GM12891 (cell line): ENCODE data around the gene MLH3.
A peak's percentile ranks its signal among the peaks of the same experiment; 100 is the strongest.

Experiments
- DNase-seq: peaks from one replicate; pipeline ENCODE4 v3.0.0; 2011; ENCODE audit warnings: low spot score; ENCODE audit not compliant: insufficient read length
- FAIRE-seq: peaks from 2 replicates; lab custom pipeline; 2011; peaks lifted over from hg19 to GRCh38; lab: Jason Lieb, UNC
- PAX5 ChIP-seq: IDR thresholded peaks from 2 replicates; pipeline ENCODE4 v1.6.1; 2011; ENCODE audit warnings: low read length, moderate library complexity, mild to moderate bottlenecking; ENCODE audit not compliant: insufficient read depth, severe bottlenecking
- POLR2A ChIP-seq: IDR thresholded peaks from 2 replicates; pipeline ENCODE4 v1.6.1; 2011; ENCODE audit warnings: low read depth, low read length, control low read depth
- POLR2AphosphoS5 ChIP-seq: IDR thresholded peaks from 2 replicates; pipeline ENCODE4 v1.6.1; 2011; ENCODE audit warnings: low read depth, low read length, control low read depth
- POU2F2 ChIP-seq: IDR thresholded peaks from 2 replicates; pipeline ENCODE4 v1.6.1; 2011; ENCODE audit warnings: low read depth, mild to moderate bottlenecking, control low read depth, low read length, moderate library complexity
- SPI1 ChIP-seq: IDR thresholded peaks from 2 replicates; pipeline ENCODE4 v1.6.1; 2011; ENCODE audit warnings: low read depth, low read length, control low read depth
- TAF1 ChIP-seq: IDR thresholded peaks from 2 replicates; pipeline ENCODE4 v1.6.1; 2011; ENCODE audit warnings: low read depth, low read length, control low read depth

Gene MLH3

DNA sequence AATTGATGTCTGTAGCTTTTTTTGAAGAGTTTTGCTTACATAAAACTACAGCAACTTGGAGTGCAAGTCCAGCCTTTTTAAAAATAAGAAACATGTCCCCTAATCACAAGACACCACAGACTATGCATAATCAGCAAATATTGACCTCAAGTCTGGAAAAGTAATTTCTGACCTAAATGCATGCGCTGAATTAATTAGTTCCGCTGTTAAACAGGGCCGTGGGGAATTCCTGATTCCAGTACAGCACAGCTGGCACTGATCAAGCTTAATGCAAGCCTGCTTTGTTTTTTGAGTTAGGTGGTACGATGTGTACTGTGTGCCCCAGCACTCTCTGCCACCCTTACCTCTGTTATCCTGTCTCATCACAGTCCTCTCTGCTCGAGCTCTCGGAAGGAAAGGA, 9.2 kb downstream of the MLH3 start:
- no peak for DNase-seq
- TF ChIP-seq SPI1, result no peak
- TF ChIP-seq POLR2AphosphoS5, result no peak
- no peak for TF ChIP-seq POU2F2
- TF ChIP-seq POLR2A, result no peak
- no peak for TF ChIP-seq TAF1
- no peak for TF ChIP-seq PAX5
- FAIRE-seq, result peak; percentile 5

DNA sequence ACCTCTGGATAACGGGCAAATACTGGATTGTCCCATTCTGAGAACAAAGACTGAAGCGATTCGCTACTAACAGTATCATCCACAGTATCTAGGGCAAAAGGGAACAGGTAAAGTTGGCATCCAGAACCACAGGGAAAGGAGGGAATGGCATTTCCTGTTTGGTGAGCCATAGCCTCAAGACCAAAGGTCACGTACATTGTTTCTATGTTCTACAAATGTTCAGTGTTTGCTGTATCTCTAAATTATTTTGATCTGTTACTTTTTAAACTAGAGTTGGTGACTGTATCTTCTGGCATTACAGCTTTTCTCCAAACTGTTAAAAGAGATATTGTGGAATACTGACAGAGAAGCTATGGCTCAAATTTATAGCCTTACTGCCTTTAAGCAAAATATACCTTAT, 9.7 kb downstream of the MLH3 start:
- TF ChIP-seq POLR2AphosphoS5, result no peak
- TF ChIP-seq PAX5, result no peak
- no peak for TF ChIP-seq POLR2A
- TF ChIP-seq SPI1, result no peak
- TF ChIP-seq TAF1, result no peak
- no peak for TF ChIP-seq POU2F2
- DNase-seq (no peak), FAIRE-seq (no peak)

DNA sequence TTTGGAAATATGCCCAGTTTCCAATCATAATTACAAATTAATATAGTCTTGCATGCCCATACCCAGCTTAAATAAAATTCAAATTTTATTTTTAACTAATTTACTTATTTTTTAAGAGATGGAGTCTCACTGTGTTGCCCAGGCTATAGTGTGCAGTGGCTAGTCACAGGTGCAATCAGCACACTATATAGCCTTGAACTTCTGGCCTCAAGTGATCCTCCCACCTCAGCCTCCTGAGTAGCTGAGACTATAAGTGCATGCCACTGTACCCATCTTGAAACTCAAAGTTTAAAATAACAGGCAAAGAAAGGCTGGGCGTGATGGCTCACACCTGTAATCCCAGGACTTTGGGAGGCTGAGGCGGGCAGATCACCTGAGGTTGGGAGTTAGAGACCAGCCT, 10.3 kb downstream of the MLH3 start:
- FAIRE-seq, result no peak
- TF ChIP-seq SPI1, result no peak
- no peak for TF ChIP-seq POLR2AphosphoS5
- TF ChIP-seq TAF1, result no peak
- TF ChIP-seq POU2F2, result no peak
- TF ChIP-seq PAX5, result no peak
- no peak for TF ChIP-seq POLR2A
- no peak for DNase-seq

DNA sequence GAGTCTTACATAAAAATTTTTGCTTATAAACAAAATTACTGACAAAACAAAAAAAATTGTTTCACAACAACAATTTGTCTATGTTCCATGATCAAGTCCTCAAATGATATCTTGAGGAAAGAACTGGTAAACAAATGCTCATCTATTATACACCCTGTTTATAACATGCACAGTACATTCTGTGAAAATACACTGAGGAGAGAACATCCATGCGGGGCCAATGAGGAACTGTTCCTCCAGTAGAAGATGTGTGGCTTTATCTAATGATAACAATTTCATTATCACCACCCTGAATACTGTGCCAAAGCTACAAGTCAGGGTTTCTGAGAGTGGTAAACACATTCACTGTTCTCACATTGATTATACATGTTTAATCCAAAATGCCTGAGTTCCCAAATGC, 10.8 kb downstream of the MLH3 start:
- no peak for FAIRE-seq
- no peak for DNase-seq
- TF ChIP-seq POLR2A, result no peak
- TF ChIP-seq POLR2AphosphoS5, result no peak
- no peak for TF ChIP-seq POU2F2
- TF ChIP-seq PAX5, result no peak
- TF ChIP-seq TAF1, result no peak
- TF ChIP-seq SPI1, result no peak

DNA sequence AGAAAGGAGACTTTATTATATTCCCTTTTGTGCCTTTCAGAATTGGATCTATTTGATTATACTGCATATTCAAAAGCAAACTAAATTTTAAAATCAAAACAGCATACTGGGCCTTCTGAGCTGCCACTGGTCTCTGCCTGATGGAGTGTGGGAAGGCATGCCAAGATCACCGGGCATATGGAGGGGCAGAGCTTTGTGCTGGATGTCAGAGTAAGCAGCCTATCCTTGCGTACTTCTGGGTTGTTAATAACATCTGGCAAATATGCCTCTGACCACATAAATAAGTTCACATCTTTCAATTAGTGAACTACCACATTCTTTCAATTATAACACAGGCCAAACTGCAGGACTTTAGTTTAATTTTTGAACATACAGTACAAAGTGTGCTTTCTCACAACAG, 18.3 kb downstream of the MLH3 start:
- TF ChIP-seq TAF1 (no peak), PAX5 (no peak), POLR2A (no peak), POU2F2 (no peak), SPI1 (no peak), POLR2AphosphoS5 (no peak)
- FAIRE-seq, result no peak
- no peak for DNase-seq

DNA sequence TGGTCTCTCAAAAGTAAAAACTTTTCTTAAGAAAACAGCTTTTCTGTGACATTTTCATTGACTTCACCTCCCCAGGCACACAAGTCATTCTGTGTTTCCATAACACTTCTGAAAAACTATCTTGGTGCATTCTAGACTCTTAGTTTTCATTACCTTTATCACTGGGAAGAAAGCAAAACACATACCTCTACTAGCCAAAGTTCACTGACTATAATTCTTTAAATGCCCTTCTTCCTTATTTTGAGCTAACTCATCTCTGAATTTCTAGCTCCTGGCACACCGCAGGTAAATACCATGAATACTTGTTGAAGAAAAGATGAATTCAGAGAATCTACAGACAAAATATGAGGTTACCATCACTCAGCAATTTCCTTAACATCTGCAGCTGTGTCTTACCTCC, 21.1 kb downstream of the MLH3 start:
- no peak for TF ChIP-seq POU2F2
- no peak for TF ChIP-seq TAF1
- no peak for TF ChIP-seq POLR2A
- TF ChIP-seq PAX5, result no peak
- no peak for TF ChIP-seq POLR2AphosphoS5
- no peak for TF ChIP-seq SPI1
- DNase-seq (no peak), FAIRE-seq (no peak)

DNA sequence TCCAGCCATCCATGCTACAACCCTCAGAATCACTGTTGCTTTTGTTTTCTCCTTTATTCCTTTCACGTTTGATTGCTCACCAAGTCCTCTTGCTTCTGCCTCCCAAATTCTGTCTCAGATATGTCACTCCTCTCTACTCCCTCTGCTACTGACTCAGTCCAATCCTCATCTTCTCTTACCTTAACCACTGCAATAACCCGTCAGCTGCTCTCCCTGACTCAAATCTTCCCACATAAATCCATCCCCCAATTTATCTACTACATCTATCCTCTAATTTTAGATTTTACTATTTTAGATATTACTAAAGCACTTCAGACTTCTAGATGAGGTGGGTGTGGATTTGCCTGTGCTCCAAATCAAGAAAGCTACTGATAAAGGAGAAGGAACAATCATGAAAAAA, 25.4 kb downstream of the MLH3 start:
- TF ChIP-seq POLR2AphosphoS5, result no peak
- TF ChIP-seq PAX5, result no peak
- no peak for TF ChIP-seq SPI1
- TF ChIP-seq POU2F2, result no peak
- no peak for TF ChIP-seq TAF1
- no peak for TF ChIP-seq POLR2A
- FAIRE-seq, result no peak
- DNase-seq, result no peak

DNA sequence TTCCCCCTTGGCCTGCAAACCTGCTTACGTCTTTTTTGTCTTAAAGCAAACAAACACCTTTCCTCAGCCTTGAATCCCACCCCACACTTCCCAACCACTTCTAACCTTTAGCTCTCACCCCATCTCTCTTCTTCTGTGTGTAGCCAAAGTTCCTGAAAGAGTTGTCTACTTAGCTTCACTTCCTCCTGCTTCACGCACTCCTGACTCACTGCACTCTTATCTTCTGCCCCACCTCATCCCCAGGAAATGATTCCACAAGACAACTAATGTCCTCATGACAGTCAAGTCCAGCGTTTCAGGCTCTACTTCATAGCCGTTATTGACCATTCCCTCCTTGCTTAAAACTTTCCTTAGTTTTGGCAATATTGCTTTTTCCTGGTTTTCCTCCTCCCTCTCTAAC, 26.2 kb downstream of the MLH3 start:
- no peak for DNase-seq
- FAIRE-seq, result no peak
- TF ChIP-seq TAF1 (no peak), POLR2AphosphoS5 (no peak), POU2F2 (no peak), SPI1 (no peak), POLR2A (no peak), PAX5 (no peak)

DNA sequence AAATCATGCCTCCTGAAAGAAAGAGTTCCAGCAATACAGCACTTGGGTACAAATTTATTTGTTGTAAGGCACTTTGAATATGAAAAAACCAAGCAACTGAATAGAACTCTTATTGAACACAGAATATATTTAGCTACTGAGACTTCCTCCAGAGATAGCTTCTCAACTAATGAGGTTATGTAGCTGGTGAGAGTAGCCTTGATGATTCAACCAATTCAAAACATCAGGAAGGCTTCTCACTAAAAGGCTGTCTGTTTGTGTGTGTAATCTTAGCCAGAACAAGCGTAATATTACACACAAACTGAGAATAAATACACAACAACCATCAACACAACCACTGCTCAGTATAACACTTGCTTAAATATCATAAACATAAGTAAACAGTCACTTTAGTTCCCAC, 28.2 kb downstream of the MLH3 start:
- DNase-seq (no peak), FAIRE-seq (no peak)
- TF ChIP-seq TAF1 (no peak), POLR2A (no peak), SPI1 (no peak), POLR2AphosphoS5 (no peak)

DNA sequence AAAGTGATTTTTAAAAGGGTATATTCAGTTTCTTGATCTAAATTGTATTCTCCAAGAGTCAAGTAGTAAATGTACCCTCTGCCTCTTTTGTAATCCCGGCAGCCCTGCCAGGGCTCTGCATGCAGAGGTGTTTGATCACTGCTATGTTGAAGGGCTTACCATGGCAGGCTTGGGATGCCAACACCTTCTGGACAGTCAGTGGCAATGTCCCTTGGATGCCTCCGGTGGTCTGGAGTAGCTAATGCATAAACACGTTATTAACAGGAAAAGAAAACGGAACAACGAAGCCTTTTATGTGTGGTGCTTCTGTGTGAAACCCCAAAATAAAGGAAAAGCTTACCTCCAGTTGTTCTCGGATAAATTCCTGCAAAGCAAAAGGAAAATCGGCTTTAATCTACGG, 28.6 kb downstream of the MLH3 start:
- TF ChIP-seq TAF1 (no peak), POLR2A (no peak), SPI1 (no peak), PAX5 (no peak)
- no peak for DNase-seq
- no peak for FAIRE-seq
